NCI-H2107 treated with DMSO at 0.1 percent for 48 hours (cell line): ENCODE results near the gene ERH.
"Not testable (repeated sequence)": the region's sequence is repeated elsewhere in the genome, so short reads cannot be mapped to it uniquely, and the experiment has no call there.

ENCODE experiments used
- DNase-seq: peaks from one replicate; lab custom pipeline; 2025; ENCODE audit not compliant: unreplicated experiment; lab: John Stamatoyannopoulos, UW

Gene ERH

GRCh38 chr14:69398818-69399210 is 715 bp upstream of the ERH start:
- no peak for DNase-seq

DNA sequence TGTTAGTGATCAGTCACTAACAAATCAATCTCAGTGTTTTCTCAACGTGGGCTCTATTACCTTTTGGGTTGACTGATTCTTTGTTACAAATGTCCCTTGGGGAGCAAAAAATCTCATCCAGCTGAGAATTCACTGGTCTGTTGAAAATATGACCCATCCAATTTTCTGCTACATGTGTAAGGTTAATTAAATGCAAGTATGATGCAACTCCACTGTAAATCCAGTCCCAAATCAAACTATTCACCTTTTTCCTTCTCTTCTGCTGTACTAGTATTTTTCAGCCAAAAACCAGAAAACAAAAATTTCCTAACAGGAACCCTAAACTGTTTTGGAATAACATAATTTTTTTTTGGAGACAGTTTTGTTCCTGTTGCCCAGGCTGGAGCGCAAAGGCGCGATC is 2.2 kb downstream of the ERH start:
- no peak for DNase-seq

DNA sequence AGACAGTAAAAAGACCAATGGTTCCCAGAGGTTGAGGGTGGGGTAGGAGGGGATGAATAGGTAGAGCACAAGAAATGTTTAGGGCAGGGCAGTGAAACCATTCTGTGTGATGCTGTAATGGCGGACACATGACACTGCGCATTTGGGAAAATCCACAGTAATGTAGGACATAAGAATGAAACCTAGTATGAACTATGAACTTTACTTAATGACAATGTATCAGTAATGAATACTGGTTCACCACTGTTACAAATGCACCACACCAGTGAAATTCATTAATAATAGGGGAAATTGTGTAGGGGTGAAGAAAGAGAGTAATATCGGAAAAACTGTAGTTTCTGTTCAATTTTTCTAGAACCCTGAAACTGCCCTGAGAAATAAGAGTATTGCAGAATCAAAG is 5.6 kb downstream of the ERH start:
- DNase-seq: no peak

DNA sequence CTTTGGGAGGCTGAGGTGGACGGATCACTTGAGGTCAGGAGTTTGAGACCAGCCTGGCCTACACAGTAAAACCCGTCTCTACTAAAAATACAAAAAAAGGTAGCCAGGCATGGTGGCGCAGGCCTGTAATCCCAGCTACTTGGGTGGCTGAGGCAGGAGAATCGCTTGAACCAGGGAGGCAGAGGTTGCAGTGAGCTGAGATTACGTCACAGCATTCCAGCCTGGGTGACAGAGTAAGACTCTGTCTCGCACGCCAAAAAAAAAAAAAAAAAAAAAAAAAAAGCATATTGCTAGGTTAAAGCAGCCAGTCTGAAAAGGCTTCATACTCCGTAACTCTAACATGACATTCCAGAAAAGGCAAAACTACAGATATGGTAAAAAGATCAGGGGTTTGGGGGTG is 6.7 kb downstream of the ERH start:
- DNase-seq: not testable (repeated sequence)

- no peak for DNase-seq
These were observed 10.8 kb downstream of the ERH start for GRCh38 chr14:69387311-69387710.

DNA sequence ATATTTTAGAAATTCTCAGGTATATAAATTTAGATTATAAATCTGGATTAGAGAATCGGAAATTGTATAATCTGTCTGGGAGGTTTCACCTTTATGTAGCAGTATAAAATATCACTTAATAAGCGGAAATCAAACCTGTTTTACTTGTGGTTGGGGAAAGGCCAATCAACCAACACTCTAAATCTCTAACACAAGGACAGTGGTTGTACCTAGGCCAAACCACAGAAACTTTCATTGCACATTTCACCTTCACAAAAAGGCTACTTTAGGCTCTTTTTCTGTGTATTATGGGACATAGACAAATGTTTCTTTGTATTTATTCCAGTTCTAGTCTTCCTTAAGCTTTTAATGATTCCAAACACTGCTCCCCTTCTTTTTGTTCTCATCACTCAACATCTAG is 19.8 kb downstream of the ERH start:
- DNase-seq: no peak

DNA sequence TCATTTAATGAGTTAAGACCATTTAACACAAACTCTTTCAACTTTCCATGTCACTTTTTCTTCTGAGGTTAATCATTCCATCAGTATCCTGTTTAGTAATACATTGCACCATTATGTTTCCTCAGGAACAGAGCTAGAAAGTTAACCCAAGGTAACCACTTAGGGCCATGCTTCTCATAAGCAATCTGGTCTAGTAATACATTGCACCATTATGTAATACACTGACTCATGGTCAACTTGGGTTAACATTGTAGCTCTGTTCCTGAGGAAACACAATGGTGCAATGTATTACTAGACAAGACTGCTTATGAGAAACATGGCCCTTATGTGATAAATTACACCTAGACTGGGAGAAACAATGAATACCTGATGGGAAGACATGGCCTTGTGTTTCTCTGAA is 21.7 kb downstream of the ERH start:
- DNase-seq: no peak

GRCh38 chr14:69375722-69376121 is 22.4 kb downstream of the ERH start:
- DNase-seq: no peak

GRCh38 chr14:69375182-69375581 is 22.9 kb downstream of the ERH start:
- no peak for DNase-seq

DNA sequence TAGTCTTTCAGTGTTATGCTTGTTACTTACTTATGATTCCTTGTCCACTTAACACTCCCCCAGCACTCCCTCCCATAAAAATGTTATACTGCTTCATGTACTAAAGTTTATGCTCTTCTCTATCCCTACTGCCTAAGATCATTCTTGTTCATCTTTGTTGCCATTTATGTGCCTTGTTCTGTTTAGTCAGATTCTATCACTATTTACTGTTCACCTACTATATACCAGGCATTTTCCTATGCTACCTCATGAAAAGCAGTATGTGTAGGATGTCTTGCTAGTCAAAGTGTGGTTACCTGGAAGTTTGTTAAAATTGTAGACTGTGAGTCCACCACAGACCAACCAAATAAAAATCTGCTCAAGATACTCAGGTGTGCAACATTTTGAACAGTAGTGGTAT is 23.9 kb downstream of the ERH start:
- no peak for DNase-seq

DNA sequence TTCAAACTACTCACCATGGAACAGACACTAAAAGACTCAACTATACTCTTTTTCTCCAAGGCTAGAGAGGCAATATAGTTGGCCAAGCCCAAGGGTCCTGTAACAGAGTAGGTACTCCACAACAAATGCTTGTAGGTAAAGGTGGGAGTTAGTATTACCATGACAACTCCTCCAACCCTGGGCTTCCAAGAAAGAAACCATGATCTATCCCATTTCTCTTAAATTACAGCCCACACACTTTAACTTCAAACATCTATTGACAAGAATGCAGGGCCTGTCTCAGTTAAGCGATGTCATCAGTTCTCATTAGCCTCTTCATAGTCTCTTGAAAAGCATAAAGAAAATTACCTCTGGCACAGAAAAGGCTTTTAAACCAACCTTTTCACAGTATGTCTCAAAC is 25.0 kb downstream of the ERH start:
- DNase-seq: peak; percentile 88

- no peak for DNase-seq
These were observed 26.0 kb downstream of the ERH start for GRCh38 chr14:69372146-69372545.

DNA sequence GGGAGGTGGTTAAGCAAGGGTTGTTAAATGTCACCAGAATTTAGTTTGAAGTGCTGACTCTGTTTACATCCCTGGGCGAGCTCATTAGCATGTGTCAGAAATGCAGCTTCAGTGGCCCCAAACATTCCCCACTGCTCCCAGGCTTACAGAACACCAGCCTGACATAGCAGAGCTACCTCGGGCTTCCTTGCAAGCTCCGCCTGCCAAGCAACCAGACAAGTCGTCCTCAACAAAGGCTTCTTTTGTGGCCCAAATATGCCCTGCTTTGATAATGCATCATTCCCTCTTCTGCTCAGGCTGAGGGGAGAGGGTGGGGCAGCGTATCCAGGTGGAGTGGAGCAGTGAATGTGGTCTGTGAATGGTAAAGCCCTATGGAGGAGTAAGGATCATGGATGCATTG is 28.0 kb downstream of the ERH start:
- no peak for DNase-seq

DNA sequence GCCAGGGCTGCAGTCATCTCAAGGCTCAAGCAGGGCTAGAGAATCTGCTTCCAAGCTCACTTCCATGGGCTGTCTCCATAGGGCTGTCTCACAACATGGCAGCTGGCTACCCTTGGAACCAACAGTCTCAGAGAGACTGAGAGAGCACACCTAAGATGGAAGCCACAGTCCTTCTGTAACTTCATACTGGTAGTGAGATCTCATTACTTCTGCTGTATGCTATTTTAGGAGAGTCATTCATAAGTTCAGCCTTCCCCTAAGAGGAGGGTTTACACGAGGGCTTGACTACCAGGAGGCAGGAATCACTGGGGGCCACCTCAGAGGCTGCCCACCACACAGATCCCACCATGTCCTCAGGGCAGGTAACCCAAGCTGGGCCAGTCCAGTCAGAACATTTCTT is 29.7 kb downstream of the ERH start:
- DNase-seq: no peak

DNA sequence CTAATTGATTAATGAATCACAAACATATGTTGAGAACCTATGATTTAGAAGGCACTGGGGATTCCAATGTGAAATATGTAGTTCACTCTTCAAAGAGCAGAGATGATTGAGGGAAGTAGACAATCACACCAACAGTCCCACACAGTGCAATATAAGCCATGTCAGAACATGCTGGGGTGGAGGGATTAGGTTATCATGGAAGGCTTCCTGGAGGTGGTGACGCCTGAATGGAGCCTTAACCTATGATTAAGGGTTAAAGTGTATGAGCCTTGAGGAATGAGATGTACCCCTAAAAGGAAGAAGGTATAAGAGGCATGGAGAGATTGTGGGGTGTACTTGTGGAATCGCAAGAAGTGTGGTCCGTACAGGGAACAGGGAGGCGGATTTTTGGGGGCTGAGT is 31.3 kb downstream of the ERH start:
- DNase-seq: no peak

DNA sequence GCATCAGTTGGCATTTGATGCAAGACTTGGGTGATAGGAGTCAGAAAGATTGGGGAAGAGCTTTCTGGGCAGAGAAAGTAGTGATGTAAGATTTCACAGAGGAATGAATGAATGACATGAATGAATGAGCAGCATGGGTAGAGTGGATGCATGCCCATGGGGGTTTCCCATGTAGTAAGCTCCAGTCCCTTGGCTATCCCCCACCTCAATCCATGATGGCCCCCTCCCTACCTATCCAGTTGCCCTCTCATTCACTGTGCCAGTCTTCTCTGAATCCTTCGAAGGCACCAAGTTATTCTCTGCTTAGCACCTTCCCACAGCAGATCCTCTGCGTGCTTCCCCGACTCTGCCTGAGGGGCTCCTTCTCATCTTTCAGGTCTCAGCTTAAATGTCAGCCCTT is 32.0 kb downstream of the ERH start:
- DNase-seq: no peak

DNA sequence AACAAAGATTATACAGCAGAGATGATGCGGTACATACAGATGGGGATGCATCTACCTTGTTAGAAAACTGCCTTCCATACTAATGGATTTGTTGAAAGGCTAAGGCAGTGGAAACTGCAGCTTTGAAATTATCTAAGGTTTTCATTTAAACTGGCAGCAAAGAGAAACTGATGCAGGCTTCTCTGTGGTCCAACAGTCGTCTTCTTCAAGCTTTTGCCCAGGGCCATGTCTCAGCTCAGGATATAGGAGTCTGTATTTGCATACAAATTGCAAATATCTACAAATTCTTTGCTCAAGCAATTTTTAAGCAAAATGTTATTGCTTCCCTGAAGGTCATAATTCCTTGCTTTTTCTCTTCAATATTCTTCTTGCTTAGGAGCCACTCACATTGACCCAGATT is 33.7 kb downstream of the ERH start:
- DNase-seq: no peak

GRCh38 chr14:69363964-69364363 is 34.1 kb downstream of the ERH start:
- no peak for DNase-seq

DNA sequence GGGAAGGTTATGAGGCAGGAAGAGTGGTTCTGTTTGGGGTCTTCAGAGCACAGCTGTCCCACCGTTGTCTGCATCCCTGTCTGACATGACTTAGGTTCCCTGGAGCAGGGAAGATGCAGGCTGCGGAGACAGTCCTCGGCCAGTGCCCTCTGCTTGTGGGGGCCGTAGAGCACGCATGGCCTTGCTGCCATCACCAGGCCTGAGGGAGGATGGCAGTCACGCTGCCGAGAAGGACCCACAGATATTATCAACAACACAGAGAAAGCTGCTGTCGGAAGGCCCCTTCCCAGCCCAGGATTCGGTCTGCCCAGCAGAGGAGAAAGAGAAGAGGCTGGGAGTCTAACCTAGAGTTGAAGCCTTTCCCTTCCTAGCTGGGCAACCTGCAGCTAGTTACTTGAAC is 35.0 kb downstream of the ERH start:
- no peak for DNase-seq

GRCh38 chr14:69360438-69361108 is 37.5 kb downstream of the ERH start:
- no peak for DNase-seq

DNA sequence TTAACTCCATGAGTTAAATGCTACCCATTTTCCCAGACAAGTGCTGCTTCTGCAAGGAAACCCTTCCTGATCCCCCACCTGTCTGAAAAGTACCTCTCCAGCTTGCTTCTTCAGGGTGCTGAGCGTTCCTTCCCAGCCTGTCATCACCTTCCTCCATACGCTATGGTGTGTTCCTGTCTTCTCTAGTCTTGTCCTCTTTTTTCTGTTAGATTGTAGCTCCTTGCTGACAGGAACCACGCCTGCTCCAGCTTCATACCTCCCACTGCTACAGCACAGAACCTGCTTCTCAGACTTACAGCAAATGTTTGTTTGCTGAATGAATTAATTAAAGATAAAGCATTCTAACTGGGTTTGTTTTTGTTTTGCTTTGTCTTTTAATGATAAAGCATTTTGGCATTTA is 39.1 kb downstream of the ERH start:
- DNase-seq: no peak

DNA sequence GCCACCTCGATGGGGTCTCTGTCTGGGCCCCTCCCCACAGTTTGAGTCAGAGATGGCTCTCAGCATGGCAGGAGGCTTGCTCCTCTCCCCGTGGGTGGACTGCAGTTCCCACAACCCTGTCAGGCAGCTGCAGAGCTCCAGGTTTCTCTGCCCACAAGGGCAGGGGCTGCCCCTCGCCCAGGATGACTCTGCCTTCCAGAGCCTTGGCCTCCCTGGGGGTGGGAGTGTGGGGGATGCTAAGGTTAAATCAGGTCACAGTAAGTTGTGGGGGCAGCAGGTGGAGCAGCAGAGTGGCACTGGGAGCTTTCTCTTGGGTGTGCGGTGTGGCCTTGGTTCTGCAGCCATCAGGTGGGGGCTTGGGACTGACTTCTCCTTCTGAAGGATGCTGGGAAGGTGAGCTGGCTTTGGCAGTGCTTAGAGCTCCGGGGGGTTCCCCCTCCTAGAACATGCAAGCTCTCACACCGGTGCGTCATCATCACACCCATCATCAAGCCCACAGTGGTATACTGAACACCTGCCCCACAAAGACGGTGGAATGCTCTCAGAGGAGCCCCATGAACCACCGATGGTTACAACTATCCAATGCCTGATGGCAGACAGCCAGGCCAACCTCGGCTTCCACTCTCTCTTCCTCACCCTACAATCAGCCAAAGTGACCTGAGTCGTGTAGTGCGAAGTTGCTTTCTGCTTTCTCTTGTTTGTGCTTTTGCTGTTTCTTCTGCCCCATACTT is 39.7 kb downstream of the ERH start:
- DNase-seq: peak; percentile 75
